H9 (cell line): ENCODE data around the gene NCMAP. TPM values are rescaled to one million over a fixed set of nuclear protein-coding genes. Genes with fewer than 3 reads are reported as not detected.

ENCODE experiments used
- DNase-seq: peaks from one replicate; pipeline ENCODE4 v3.0.0-alpha.2; 2017
- H2AFZ ChIP-seq: one replicate; pipeline ENCODE4 v1.6.1; 2013; ENCODE audit warnings: mild to moderate bottlenecking, low read length, control low read depth, moderate library complexity
- H2AK5ac ChIP-seq: 2 replicates; pipeline ENCODE4 v1.6.1; 2013; ENCODE audit warnings: low read length, control low read depth, mixed read lengths; ENCODE audit not compliant: insufficient read length
- H2BK120ac ChIP-seq: one replicate; pipeline ENCODE4 v1.6.1; 2013; ENCODE audit warnings: low read depth, mild to moderate bottlenecking, low read length, control low read depth, inconsistent platforms; ENCODE audit not compliant: poor library complexity, severe bottlenecking
- H2BK12ac ChIP-seq: 2 replicates; pipeline ENCODE4 v1.6.1; 2013; ENCODE audit warnings: low read length, control low read depth, mixed read lengths, low read depth; ENCODE audit not compliant: insufficient read length
- H2BK15ac ChIP-seq: 2 replicates; pipeline ENCODE4 v1.6.1; 2013; ENCODE audit warnings: low read depth, low read length, control low read depth
- H2BK20ac ChIP-seq: one replicate; pipeline ENCODE4 v1.6.1; 2013; ENCODE audit warnings: low read depth, mild to moderate bottlenecking, low read length, control low read depth, inconsistent platforms; ENCODE audit not compliant: poor library complexity, severe bottlenecking
- H2BK5ac ChIP-seq: 2 replicates; pipeline ENCODE4 v1.6.1; 2013; ENCODE audit warnings: low read length, control low read depth, mixed read lengths; ENCODE audit not compliant: insufficient read length
- H3K14ac ChIP-seq: 2 replicates; pipeline ENCODE4 v1.6.1; 2013; ENCODE audit warnings: low read length, control low read depth; ENCODE audit not compliant: insufficient read depth
- H3K18ac ChIP-seq: 2 replicates; pipeline ENCODE4 v1.6.1; 2013; ENCODE audit warnings: low read depth, mild to moderate bottlenecking, mixed read lengths, low read length, control low read depth; ENCODE audit not compliant: insufficient read length
- H3K23ac ChIP-seq: 2 replicates; pipeline ENCODE4 v1.6.1; 2013; ENCODE audit warnings: low read length, control low read depth, mixed read lengths, low read depth; ENCODE audit not compliant: insufficient read length
- H3K23me2 ChIP-seq: 2 replicates; pipeline ENCODE4 v1.6.1; 2013; ENCODE audit warnings: low read depth, mild to moderate bottlenecking, mixed read lengths, low read length, control low read depth; ENCODE audit not compliant: insufficient read length, poor library complexity, severe bottlenecking
- H3K27ac ChIP-seq: 2 replicates; pipeline ENCODE4 v1.5.1; 2013; ENCODE audit warnings: low read length, control low read depth, mixed read lengths, low read depth; ENCODE audit not compliant: insufficient read length
- H3K27me3 ChIP-seq: 2 replicates; pipeline ENCODE4 v1.6.1; 2013; ENCODE audit warnings: low read length, control low read depth, inconsistent platforms; ENCODE audit not compliant: insufficient read depth
- H3K4ac ChIP-seq: 2 replicates; pipeline ENCODE4 v1.6.1; 2013; ENCODE audit warnings: low read depth, mild to moderate bottlenecking, control low read depth, inconsistent platforms, low read length, moderate library complexity
- H3K4me1 ChIP-seq: 2 replicates; pipeline ENCODE4 v1.6.1; 2013; ENCODE audit warnings: low read length, control low read depth, inconsistent platforms; ENCODE audit not compliant: insufficient read depth
- H3K4me2 ChIP-seq: 2 replicates; pipeline ENCODE4 v1.6.1; 2013; ENCODE audit warnings: low read length, control low read depth, mixed read lengths; ENCODE audit not compliant: insufficient read length, insufficient read depth
- H3K56ac ChIP-seq: 2 replicates; pipeline ENCODE4 v1.6.1; 2013; ENCODE audit warnings: low read depth, mild to moderate bottlenecking, mixed read lengths, low read length, control low read depth; ENCODE audit not compliant: insufficient read length
- H3K79me1 ChIP-seq: 2 replicates; pipeline ENCODE4 v1.6.1; 2013; ENCODE audit warnings: low read depth, mild to moderate bottlenecking, moderate library complexity, low read length, control low read depth, inconsistent platforms; ENCODE audit not compliant: insufficient read depth, poor library complexity, severe bottlenecking
- H3K79me2 ChIP-seq: 2 replicates; pipeline ENCODE4 v1.6.1; 2013; ENCODE audit warnings: low read length, control low read depth, inconsistent platforms; ENCODE audit not compliant: insufficient read depth
- H3K9ac ChIP-seq: 2 replicates; pipeline ENCODE4 v1.6.1; 2013; ENCODE audit warnings: low read length, control low read depth, mixed read lengths; ENCODE audit not compliant: insufficient read length; ENCODE audit errors: extremely low read depth
- H3K9me3 ChIP-seq: one replicate; pipeline ENCODE4 v1.6.1; 2013; ENCODE audit warnings: low read depth, low read length, inconsistent platforms; ENCODE audit not compliant: control insufficient read depth
- H3T11ph ChIP-seq: one replicate; pipeline ENCODE4 v1.6.1; 2013; ENCODE audit warnings: mild to moderate bottlenecking, low read length, control low read depth, inconsistent platforms
- H4K20me1 ChIP-seq: one replicate; pipeline ENCODE4 v1.6.1; 2013; ENCODE audit not compliant: control insufficient read depth, insufficient read length, insufficient read depth
- H4K5ac ChIP-seq: 2 replicates; pipeline ENCODE4 v1.6.1; 2013; ENCODE audit warnings: low read depth, mild to moderate bottlenecking, mixed read lengths, low read length, control low read depth; ENCODE audit not compliant: insufficient read length
- H4K8ac ChIP-seq: replicated peaks from 2 replicates; pipeline ENCODE4 v1.6.1; 2013; ENCODE audit warnings: low read length, control low read depth, mixed read lengths, low read depth; ENCODE audit not compliant: insufficient read length
- H4K91ac ChIP-seq: 2 replicates; pipeline ENCODE4 v1.6.1; 2013; ENCODE audit warnings: low read depth, mild to moderate bottlenecking, moderate library complexity, mixed read lengths, low read length, control low read depth; ENCODE audit not compliant: insufficient read length
- H3K27ac Mint-ChIP-seq, 3 experiments: 2 replicates in 2 of 3; 3 replicates in 1 of 3; pipeline ENCODE4 v1.8.0; 2020 to 2021; ENCODE audit warnings: mixed read lengths in 3 of 3, mild to moderate bottlenecking in 1 of 3, moderate library complexity in 1 of 3
- H3K27me3 Mint-ChIP-seq: 2 replicates; pipeline ENCODE4 v1.8.0; 2021; ENCODE audit warnings: low read depth, mild to moderate bottlenecking, moderate library complexity, mixed read lengths
- H3K36me3 Mint-ChIP-seq, 3 experiments: 2 replicates in 2 of 3; 3 replicates in 1 of 3; pipeline ENCODE4 v1.8.0; 2020 to 2021; ENCODE audit warnings: low read depth in 3 of 3, mixed read lengths in 3 of 3; ENCODE audit not compliant: insufficient read depth in 1 of 3
- H3K4me1 Mint-ChIP-seq, 2 experiments: 2 replicates each; pipeline ENCODE4 v1.8.0; 2020; ENCODE audit warnings: mixed read lengths in 2 of 2
- H3K4me3 Mint-ChIP-seq, 2 experiments: 2 replicates in 1 of 2; 3 replicates in 1 of 2; pipeline ENCODE4 v1.8.0; 2020 to 2021; ENCODE audit warnings: mild to moderate bottlenecking in 2 of 2, mixed read lengths in 2 of 2, moderate library complexity in 1 of 2
- H3K9me3 Mint-ChIP-seq, 2 experiments: 2 replicates in 1 of 2; 3 replicates in 1 of 2; pipeline ENCODE4 v1.8.0; 2020; ENCODE audit warnings: mild to moderate bottlenecking in 2 of 2, mixed read lengths in 2 of 2, moderate library complexity in 1 of 2
- CTCF ChIP-seq: fragments of 200-600 bp; sonication (generic); conservative IDR thresholded peaks from 3 replicates; pipeline ENCODE4 v1.8.0; 2021; ENCODE audit warnings: antibody characterized with exemption, mild to moderate bottlenecking
- WGBS: extraction: QIAGEN DNeasy Blood & Tissue Kit; methylation state at CpG from one replicate; pipeline ENCODE4 v1.1.7; 2013; ENCODE audit warnings: missing lambda C conversion rate, low lambda C conversion rate, mixed read lengths; ENCODE audit not compliant: insufficient read length; ENCODE audit errors: extremely low coverage; 5-methylcytosine and 5-hydroxymethylcytosine counted together
- total RNA-seq: library from RNA; stranded (reverse); gene quantifications from 2 replicates; pipeline ENCODE4 v1.2.1, GENCODE V29; 2021

NCMAP gene
- total RNA-seq, 1 experiment from 2014 or later: 0.35 TPM

- Mint-ChIP-seq H3K36me3 (peaks cover 0 to 8% (median 0%) of the 10 kb centered on the region in 3 experiments; a peak in 2 of 7 replicates), H3K27ac (peak overlapping the region in 2 of 3 experiments; percentile 9 to 84; a peak in 3 of 7 replicates), H3K4me3 (no peak overlapping the region), H3K27me3 (peaks cover 3% of the 10 kb centered on the region; the same call in 1 of the 2 replicates), H3K4me1 (peaks cover 50 to 66% of the 10 kb centered on the region in 2 experiments), H3K9me3 (no peaks in the 10 kb centered on the region)
- Histone ChIP-seq H3K23ac (no peak overlapping the region), H3K4ac (no peak overlapping the region), H3K4me2 (no peak overlapping the region), H3K18ac (no peak overlapping the region), H2BK12ac (no peak overlapping the region), H2BK20ac (no peak overlapping the region), H2AFZ (no peak overlapping the region), H3K9me3 (no peaks in the 10 kb centered on the region), H4K91ac (no peak overlapping the region), H4K8ac (no peak overlapping the region), H3K27me3 (no peaks in the 10 kb centered on the region), H2BK120ac (no peak overlapping the region), H3K79me2 (no peaks in the 10 kb centered on the region), H3K14ac (no peak overlapping the region), H2AK5ac (no peak overlapping the region), H3K23me2 (peaks cover 5% of the 10 kb centered on the region), H2BK5ac (no peak overlapping the region), H4K20me1 (no peaks in the 10 kb centered on the region), H4K5ac (no peak overlapping the region), H2BK15ac (no peak overlapping the region), H3K4me1 (peaks cover 6% of the 10 kb centered on the region; the same call in 1 of the 2 replicates), H3K9ac (no peak overlapping the region), H3K79me1 (no peaks in the 10 kb centered on the region), H3T11ph (no peak overlapping the region), H3K56ac (no peak overlapping the region), H3K27ac (no peak overlapping the region)
- no CpG with 5 or more reads among the region's 5 CpGs for WGBS
- DNase-seq: no peak
- no peak for TF ChIP-seq CTCF
Measured at GRCh38 chr1:24507405-24507804, 48.5 kb upstream of the NCMAP start.
